Stimulated activated CD8-positive, alpha-beta memory T cell treated with anti-CD3 and anti-CD28 coated beads, Interleukin-2, amount 100 ng/mL, for 48 hours (primary cell): ENCODE measurements around the gene PDXDC1.
"Not testable (repeated sequence)": the region's sequence is repeated elsewhere in the genome, so short reads cannot be mapped to it uniquely, and the experiment has no call there.

Experiments
- DNase-seq, 2 donors: peaks; one replicate each; pipeline ENCODE4 v3.0.0-alpha.2; 2020; ENCODE audit warnings: low read depth in 2 of 2

PDXDC1 gene

GRCh38 chr16:15012941-15013340, 38.1 kb downstream of the PDXDC1 start:
- DNase-seq, result not testable (repeated sequence)

GRCh38 chr16:15015671-15016070, 40.8 kb downstream of the PDXDC1 start:
- DNase-seq, result not testable (repeated sequence)

GRCh38 chr16:15016354-15016753, 41.5 kb downstream of the PDXDC1 start:
- not testable (repeated sequence) for DNase-seq

- DNase-seq, result not testable (repeated sequence)
Measured at GRCh38 chr16:15016951-15017580, 42.2 kb downstream of the PDXDC1 start.

GRCh38 chr16:15021429-15021828, 46.6 kb downstream of the PDXDC1 start:
- DNase-seq, result not testable (repeated sequence)

GRCh38 chr16:15022194-15022593, 47.4 kb downstream of the PDXDC1 start:
- not testable (repeated sequence) for DNase-seq

GRCh38 chr16:15023381-15024077, 48.7 kb downstream of the PDXDC1 start:
- not testable (repeated sequence) for DNase-seq

- not testable (repeated sequence) for DNase-seq
Measured at GRCh38 chr16:15024858-15025199, 50.0 kb downstream of the PDXDC1 start.

- not testable (repeated sequence) for DNase-seq
Measured at GRCh38 chr16:15025234-15025951, 50.6 kb downstream of the PDXDC1 start.

GRCh38 chr16:15027051-15027450, 52.2 kb downstream of the PDXDC1 start:
- DNase-seq, result not testable (repeated sequence)

GRCh38 chr16:15027503-15028344, 52.9 kb downstream of the PDXDC1 start:
- DNase-seq, result not testable (repeated sequence)

GRCh38 chr16:15028345-15028715, 53.5 kb downstream of the PDXDC1 start:
- not testable (repeated sequence) for DNase-seq

GRCh38 chr16:15028801-15029698, 54.2 kb downstream of the PDXDC1 start:
- DNase-seq, result not testable (repeated sequence)

GRCh38 chr16:15029749-15030148, 54.9 kb downstream of the PDXDC1 start:
- DNase-seq, result not testable (repeated sequence)

GRCh38 chr16:15031179-15031578, 56.4 kb downstream of the PDXDC1 start:
- DNase-seq, result no peak

- DNase-seq, result no peak
Measured at GRCh38 chr16:15031586-15031985, 56.8 kb downstream of the PDXDC1 start.

GRCh38 chr16:15032547-15033308, 57.9 kb downstream of the PDXDC1 start:
- DNase-seq, result no peak

GRCh38 chr16:15033309-15033707, 58.5 kb downstream of the PDXDC1 start:
- DNase-seq, result no peak

GRCh38 chr16:15034266-15035162, 59.7 kb downstream of the PDXDC1 start:
- DNase-seq, result no peak
